ENCODE measurements around the gene PTPMT1.
A peak's percentile ranks its signal among the peaks of the same experiment; 100 is the strongest.

PTPMT1 gene

DNA sequence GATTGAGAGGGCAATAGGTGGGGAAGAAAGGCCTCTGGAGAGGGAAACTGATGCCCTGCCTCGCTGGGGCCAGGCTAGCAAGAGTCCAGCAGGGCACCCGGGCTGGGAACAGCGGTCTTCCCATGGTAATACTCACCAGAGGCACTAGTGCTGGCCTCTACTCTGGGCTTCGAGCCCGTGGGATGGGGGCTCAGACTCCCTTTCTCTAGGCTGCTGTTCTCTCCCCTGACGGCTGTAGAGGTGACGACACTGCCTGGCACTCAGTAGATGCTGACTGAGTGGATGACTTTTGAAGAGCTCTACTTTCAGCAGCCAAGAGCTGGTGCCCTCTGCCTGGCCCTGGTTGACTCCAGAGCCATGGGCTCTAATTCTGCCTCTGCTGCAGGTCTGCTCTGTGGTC lies 29.6 kb downstream of the PTPMT1 start:
- in situ Hi-C loops (cut with MboI; ENCODE audit: low pct_unique_long_range_greater_than_20kb, low sequenced_read_pairs) = no loop called here
- DNase-seq = no peak

DNA sequence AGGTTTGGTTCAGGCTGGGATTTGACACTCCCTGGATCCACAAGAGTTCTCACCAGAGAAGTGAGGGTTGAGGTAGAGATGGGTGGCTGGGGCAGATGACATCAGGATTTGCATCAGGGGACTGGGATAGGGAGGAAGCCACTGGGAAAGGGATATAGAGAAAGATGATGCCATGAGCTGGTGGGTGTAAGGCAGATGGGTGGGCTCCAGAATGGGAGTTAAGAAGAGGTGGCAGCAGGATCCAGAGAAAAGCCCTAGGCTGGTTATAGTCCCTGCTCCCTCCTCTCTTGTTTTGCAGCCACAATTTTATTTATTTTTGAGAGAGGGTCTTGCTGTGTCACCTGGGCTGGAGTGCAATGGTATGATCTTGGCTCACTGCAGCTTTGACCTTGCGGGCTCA lies 30.6 kb downstream of the PTPMT1 start:
- no peak for DNase-seq
- in situ Hi-C loops (cut with MboI; ENCODE audit: low pct_unique_long_range_greater_than_20kb, low sequenced_read_pairs) = no loop called here

DNA sequence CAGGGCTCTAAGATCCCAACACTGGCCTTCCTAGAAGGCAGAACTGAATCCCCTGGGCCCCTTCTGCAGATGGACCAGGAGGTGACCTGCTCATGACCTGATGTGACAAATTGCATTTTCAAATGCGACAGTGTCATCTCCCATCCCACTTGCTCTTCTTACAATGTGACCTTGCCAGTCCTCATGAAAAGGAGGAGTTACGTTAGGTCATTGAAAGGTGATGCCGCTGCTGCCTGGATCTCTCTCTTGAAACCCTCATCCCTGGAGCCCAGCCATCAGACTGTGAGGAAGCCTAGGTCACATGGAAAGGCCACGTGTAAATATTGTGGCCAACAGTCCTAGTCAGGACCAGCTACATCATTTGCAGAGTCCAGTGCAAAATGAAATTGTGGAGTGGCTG lies 34.5 kb downstream of the PTPMT1 start:
- no peak for DNase-seq
- in situ Hi-C loops (cut with MboI; ENCODE audit: low pct_unique_long_range_greater_than_20kb, low sequenced_read_pairs) = no loop called here

DNA sequence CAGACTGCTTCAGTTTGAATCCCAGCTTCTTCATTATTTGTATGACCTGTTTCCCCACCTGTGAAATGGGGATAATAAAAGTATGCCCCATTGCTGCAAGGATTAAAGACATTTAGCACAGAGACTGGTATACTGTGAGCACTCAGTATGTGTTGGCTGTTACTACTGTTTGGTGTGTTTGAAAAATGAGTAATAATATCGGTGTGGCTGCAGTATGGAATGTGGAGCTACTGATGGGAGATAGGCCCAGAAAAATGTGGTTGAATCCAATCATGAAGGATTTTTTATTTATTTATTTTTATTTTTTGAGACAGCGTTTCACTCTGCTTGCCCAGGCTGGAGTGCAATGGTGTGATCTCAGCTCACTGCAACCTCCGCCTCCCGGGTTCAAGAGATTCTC lies 37.9 kb downstream of the PTPMT1 start:
- DNase-seq = no peak
- in situ Hi-C loops (cut with MboI; ENCODE audit: low pct_unique_long_range_greater_than_20kb, low sequenced_read_pairs) = no loop called here

DNA sequence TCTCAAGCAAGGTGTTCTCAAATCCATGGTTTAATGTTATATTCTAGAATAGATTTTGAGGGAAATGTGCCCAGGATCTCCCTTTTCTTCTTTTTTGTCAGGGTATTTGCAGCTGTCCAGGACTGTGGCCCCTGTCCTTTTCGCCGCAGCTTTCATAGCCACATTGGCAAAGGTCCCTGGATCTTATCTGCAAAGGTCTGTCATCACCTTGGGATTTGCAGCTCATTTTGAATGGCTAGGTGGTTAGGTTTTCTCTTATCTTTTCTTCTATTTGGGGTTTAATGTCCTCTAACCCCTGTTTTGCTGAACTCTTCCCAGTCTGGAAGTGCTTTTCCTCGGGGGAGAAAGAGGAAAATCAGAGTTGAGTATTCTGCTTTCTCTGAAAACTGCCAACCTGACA lies 40.5 kb downstream of the PTPMT1 start:
- in situ Hi-C loops (cut with MboI; ENCODE audit: low pct_unique_long_range_greater_than_20kb, low sequenced_read_pairs) = no loop called here
- DNase-seq = no peak

DNA sequence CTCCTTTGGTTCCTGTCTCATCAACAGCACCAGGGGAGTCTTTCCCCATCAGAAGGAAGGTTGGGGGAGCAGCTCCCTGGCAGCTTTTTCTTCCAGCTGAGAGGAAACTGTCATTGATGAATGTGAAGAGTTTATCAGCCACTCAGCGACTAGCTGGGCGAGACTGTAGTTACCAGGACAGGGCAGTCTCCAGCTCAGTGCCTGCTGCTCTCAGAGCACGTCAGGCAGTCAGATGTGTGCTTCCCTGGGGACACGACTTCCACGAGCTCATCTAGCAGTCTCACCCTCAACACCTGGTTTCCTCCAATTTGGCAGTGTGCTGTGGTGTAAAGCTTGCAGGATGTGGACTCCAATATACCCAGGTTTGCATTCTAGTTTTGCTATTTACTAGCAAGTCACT lies 41.3 kb downstream of the PTPMT1 start:
- in situ Hi-C loops (cut with MboI; ENCODE audit: low pct_unique_long_range_greater_than_20kb, low sequenced_read_pairs) = no loop called here
- no peak for DNase-seq

DNA sequence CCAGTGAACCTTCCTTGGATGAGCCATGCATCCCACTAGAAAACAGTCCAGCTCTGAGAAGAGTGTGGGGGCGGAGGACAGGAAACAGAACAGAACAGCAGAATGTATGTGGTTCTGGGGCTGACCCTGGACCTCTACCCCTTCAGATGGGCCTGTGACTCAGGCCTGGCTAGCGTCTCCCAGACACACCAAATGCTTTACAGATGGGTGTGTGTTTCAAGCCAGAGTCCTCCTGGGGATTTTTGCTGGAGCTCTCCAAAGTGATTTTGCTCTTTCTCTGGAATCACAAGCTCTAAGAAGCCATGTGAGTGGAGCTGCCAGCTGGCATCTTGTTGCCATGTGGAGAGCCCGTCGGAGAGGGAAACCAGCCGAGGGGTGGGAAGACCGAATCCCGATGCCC lies 42.0 kb downstream of the PTPMT1 start:
- no peak for DNase-seq

DNA sequence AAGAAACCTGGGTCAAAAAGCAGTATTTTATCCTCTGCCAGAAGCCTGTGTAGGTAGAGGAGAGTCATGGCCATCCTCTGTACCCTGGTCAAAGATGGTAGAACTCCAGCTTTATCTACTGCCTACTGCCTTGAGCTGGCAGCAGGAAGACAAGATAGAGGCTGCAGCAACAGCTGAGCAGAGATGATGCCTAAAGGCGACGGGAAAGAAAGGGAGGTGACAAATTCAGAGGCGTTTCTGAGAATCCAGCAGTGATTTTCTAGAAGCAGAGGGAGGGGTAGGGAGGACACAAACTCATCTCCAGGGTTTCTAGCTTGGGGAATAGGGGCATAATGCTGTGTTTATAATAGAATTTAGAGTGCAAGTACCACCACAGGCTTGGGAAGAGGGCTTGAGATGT lies 44.3 kb downstream of the PTPMT1 start:
- in situ Hi-C loops (cut with MboI; ENCODE audit: low pct_unique_long_range_greater_than_20kb, low sequenced_read_pairs) = loop anchor here (10.0 kb wide), 1 partner anchor 55 kb away; the partner anchor contains the start of gene CELF1
- DNase-seq = no peak

More for the DNA sequence above, 42.0 kb downstream of the PTPMT1 start:
- in situ Hi-C loops (cut with MboI; ENCODE audit: low pct_unique_long_range_greater_than_20kb, low sequenced_read_pairs) = no loop called here

DNA sequence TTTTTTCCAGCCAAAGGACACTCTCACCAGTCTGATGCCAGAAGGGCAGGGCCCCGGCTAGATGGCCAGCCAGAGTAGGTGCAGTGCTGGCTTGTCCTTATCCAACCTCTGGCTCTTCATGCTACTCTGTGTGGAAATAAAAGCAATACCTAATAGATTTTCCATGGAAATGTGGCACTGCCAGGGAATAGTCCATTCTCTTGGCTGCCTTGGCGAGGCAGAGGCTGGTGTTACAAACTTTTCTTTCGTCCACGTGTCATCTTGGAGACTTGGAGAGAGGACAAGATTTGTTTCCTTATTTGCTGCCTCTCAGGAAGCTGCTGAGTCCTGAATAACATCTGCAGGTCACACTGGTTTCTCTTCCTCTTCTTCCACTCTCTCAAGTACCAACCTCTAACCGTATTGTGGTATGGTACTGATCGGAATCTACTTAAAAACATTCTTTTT lies 46.0 kb downstream of the PTPMT1 start:
- in situ Hi-C loops (cut with MboI; ENCODE audit: low pct_unique_long_range_greater_than_20kb, low sequenced_read_pairs) = loop anchor here (10.0 kb wide), 1 partner anchor 57 kb away; the partner anchor contains the start of gene CELF1
- DNase-seq = peak; percentile 85

DNA sequence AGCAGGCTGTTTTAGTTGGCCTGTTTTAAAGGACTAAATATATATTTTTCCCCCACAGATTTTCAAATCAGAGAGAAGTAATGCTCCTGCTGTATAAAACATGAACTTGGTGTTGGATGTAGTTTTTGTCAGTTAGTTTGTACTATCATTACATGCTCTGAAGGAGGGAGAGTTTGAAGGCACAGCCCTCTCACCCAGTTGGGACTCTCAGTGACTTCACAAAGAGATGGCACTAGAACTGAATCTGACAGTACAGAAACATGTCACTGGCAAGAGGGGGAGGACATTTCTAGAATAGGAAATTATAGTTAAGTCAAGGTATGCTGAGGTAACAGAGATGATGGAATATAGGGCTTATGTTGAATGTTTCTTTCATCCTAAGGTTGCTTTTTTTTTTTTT lies 49.9 kb downstream of the PTPMT1 start:
- in situ Hi-C loops (cut with MboI; ENCODE audit: low pct_unique_long_range_greater_than_20kb, low sequenced_read_pairs) = loop anchor here (10.0 kb wide), 1 partner anchor 60 kb away; the partner anchor contains the start of gene CELF1
- DNase-seq = no peak

DNA sequence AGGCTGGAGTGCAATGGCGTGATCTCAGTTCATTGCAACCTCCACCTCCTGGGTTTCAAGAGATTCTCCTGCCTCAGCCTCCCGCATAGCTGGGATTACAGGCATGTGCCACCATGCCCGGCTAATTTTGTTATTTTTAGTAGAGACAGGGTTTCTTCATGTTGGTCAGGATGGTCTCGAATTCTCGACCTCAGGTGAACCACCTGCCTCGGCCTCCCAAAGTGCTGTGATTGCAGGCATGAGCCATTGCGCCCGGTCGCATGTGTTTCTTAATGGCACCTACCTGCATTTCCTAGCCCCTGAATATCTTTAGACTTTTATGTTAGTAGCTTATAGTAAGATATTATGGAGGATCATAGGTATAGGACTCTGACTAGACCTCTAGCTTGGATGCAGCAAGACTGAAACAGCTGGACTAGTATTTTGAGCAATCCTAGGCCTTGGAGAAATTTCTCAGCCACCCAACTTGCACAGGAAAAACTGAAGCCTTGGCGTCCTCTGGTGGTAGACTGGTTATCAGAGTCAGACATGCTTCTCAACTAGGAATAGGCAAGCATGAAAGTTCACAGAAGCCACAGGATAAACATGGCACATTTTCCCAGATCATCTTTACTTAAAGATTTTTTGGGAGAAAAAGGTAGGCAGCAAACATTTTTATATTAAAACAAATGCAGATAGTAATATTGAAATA lies 51.5 kb downstream of the PTPMT1 start:
- DNase-seq = peak; percentile 85

DNA sequence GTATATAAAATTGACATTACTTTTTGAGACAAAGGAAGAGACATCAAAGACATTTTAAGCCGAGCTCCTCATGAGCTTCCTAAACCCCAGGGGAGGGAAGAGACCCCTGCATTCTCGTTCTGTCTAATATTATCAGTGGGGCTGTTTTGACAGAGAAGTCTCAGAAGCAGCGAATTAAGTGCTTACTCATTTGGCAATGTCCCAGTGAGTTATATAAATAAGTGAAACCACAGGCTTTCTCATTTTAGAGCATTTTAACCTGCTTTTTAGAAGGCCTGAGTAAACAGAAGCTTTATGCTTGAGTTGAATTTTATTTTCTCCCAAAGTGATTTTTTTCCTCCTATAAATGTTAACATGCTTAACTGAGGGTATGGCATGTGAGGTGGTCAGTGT lies 52.0 kb downstream of the PTPMT1 start:
- DNase-seq = no peak
- in situ Hi-C loops (cut with MboI; ENCODE audit: low pct_unique_long_range_greater_than_20kb, low sequenced_read_pairs) = loop anchor here (10.0 kb wide), 1 partner anchor 63 kb away; the partner anchor contains the start of gene CELF1

More for the DNA sequence above, 51.5 kb downstream of the PTPMT1 start:
- in situ Hi-C loops (cut with MboI; ENCODE audit: low pct_unique_long_range_greater_than_20kb, low sequenced_read_pairs) = loop anchor here (10.0 kb wide), 1 partner anchor 62 kb away; the partner anchor contains the start of gene CELF1

DNA sequence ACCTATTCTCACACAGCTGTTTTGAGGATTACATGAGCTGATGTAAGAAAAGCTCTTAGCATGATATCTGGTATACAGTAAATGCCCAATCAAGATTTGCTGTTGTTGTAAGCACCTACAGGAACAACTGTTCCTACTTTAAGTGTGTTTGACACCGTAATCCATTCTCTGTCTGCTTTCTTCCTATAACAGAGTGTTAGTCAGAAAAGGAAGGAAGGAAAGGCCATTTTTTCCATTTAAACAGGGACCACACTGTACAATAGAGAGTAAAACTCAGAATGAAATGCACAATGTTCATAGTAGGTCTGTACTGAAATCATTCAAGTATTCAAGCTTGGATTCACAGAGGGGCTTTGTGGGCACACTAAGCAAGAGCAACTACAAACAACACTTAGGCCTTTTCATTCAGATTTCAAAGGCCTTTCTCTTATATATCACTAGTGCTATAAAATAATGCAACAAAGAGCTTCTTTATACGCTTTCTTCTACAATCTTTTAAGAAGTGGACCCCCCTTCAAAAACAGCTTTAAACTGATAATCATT lies 55.5 kb downstream of the PTPMT1 start:
- no peak for DNase-seq
- in situ Hi-C loops (cut with MboI; ENCODE audit: low pct_unique_long_range_greater_than_20kb, low sequenced_read_pairs) = no loop called here

Data from KBM-7 (cell line).